Measurements from ENCODE around the gene LRP1B. TPM values are rescaled to one million over a fixed set of nuclear protein-coding genes. Genes with fewer than 3 reads are reported as not detected.
A peak's percentile ranks its signal among the peaks of the same experiment; 100 is the strongest.

Gene LRP1B
- polyA plus RNA-seq, 12 donors = 2.1 to 3.6 (median 3.0) TPM; not detected in 2

GRCh38 chr2:140918426-140918825, 1212.4 kb downstream of the LRP1B start:
- DNase-seq = no peak

- no peak for DNase-seq
These were observed 1214.4 kb downstream of the LRP1B start for GRCh38 chr2:140916410-140916809.

GRCh38 chr2:140910683-140911082, 1220.1 kb downstream of the LRP1B start:
- no peak for DNase-seq

- DNase-seq = no peak
These were observed 1225.6 kb downstream of the LRP1B start for GRCh38 chr2:140905083-140905781.

- no peak for DNase-seq
These were observed 1235.4 kb downstream of the LRP1B start for GRCh38 chr2:140895378-140895777.

DNA sequence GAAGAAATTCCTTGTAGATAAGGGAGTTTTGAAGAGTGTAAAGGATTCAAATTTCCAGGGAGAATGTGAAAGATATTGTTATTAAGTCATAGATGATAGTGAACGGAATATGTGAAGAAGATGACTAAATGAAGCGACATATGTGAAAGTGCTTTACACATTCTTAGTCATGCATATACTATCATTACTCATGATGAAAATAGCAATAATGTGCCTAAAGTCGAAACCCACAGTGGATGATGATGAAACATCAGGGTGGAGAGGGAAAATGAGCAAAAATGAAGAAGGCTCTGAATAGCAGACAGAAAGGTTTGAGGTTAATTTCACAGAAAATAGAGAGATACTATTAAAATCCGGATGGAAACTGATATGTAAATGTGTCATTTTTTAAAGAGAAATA, 1237.1 kb downstream of the LRP1B start:
- no peak for DNase-seq

- no peak for DNase-seq
These were observed 1237.7 kb downstream of the LRP1B start for GRCh38 chr2:140892911-140893637.

DNA sequence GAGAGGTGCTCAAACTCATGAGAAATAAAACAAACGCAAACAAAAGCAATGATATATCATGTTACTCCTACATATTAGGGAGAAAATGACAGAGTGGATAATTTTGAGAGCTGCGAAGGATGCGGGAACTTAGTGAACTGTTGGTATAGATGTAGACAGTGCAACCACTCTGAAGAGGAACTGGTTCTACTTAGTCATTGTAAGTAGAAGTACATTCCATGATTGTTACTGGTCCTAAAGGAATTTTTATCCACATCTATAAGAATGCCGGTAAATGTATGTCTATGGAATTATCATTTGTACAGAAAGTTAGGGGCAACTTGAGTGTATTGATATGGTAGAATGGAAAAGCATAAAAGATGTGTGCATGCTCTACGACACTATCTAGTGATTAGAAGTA, 1238.4 kb downstream of the LRP1B start:
- no peak for DNase-seq

- no peak for DNase-seq
These were observed 1239.1 kb downstream of the LRP1B start for GRCh38 chr2:140891614-140892212.

GRCh38 chr2:140882671-140883620, 1247.9 kb downstream of the LRP1B start:
- no peak for DNase-seq

DNA sequence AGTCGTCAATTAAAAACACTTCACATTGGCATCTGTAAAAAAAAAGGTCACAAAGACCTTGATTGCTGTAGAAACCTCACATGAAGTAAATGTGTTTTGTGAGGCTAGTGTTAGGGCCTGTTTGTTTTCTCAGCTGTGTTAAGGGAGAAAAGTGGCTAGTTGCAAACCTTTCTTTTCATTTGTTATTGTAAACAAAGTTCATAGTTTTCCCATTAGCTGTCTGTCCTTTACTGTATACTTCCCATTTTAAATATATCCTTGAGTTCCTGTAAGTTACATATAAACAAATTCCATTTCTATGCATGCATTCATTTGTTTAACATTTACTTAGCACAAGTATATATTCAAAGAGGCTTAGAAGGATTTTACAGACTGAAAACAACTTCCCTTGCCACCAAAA, 1250.2 kb downstream of the LRP1B start:
- no peak for DNase-seq

GRCh38 chr2:140876015-140876414, 1254.8 kb downstream of the LRP1B start:
- no peak for DNase-seq

DNA sequence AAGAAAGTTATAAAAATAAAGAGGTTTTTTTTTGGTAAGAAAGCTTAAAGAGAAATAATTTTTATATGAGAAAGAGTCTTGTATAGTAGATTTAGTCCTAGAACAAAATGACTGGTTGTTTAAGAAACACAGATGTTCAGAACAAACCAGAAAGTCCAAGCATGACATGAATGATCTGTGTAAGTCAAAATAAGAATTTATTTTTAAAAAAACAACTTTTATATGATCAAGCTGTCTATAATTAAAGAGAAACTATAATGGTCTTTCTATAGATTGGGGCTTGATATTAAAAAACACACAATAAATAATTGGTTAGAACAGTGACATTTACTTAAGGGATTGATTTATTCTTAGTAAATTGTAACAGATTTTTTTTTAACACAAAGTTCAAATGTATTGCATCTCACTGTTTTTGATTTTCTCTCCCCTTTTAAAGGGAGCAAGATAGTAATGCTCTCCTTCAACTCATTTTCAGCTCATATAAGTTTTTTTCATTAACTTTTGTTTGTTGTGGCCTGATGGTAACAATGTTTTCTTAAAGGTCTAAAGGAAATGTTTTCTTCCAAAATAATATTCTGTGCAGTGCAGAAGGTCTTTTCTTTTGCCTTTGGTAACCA, 1256.8 kb downstream of the LRP1B start:
- no peak for DNase-seq

- DNase-seq = no peak
These were observed 1260.9 kb downstream of the LRP1B start for GRCh38 chr2:140869925-140870324.

DNA sequence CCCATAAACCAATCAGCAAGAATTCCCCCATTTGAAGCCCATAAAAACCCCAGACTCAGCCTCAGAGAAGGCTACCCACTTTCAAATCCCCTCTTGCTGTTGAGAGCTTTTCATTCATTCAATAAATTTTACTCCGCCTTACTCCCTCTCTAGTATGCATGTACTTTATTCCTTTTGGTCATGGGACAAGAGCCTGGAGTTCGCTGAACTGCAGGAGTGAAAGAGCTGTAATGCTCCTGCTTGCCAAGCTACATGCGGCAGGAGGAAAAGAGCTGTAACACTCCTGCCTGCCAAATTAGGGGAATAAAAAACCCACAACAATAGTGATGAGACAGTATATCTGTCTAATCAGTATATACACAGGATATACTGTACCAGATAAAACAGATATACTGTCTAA, 1261.7 kb downstream of the LRP1B start:
- DNase-seq = no peak

- no peak for DNase-seq
These were observed 1265.0 kb downstream of the LRP1B start for GRCh38 chr2:140865837-140866236.

DNA sequence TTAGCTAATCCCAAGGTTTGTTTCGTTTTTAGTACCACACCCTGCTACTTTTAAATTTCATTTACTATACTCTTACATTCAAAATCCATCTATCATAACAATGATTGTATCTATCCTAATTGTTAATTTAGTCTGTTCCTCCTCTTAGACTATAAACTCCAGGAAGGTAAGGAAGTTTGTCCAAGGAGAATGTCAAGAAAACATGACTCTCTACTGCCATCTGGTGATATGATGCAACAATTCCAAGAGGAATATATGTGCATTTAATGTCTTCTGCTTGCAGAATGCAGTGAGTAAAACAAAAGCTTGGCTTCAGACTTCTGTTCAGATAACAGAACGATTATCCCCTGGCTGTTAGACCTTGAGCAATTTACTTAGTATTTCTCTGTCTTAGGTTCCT, 1267.1 kb downstream of the LRP1B start:
- DNase-seq = peak; percentile 19

DNA sequence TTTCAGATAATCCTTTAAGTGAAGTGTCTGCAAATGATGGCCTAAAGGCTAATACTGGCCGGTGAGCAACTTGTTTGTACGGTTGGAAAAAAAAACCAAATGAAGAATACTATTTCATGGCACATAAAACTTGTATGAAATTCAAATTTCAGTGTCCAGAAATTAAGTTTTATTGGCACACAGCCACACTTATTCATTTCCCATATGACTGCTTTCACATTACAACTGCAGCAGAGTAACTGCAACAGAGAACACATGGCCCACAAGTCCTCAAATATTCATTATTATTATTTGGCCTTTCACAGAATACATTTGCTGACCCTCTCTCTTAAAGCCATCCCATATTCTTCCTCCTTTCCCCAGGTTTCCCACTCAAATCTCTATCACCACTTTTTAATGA, 1268.6 kb downstream of the LRP1B start:
- DNase-seq = no peak

- DNase-seq = no peak
These were observed 1269.2 kb downstream of the LRP1B start for GRCh38 chr2:140861666-140862065.

GRCh38 chr2:140855471-140855870, 1275.3 kb downstream of the LRP1B start:
- no peak for DNase-seq

DNA sequence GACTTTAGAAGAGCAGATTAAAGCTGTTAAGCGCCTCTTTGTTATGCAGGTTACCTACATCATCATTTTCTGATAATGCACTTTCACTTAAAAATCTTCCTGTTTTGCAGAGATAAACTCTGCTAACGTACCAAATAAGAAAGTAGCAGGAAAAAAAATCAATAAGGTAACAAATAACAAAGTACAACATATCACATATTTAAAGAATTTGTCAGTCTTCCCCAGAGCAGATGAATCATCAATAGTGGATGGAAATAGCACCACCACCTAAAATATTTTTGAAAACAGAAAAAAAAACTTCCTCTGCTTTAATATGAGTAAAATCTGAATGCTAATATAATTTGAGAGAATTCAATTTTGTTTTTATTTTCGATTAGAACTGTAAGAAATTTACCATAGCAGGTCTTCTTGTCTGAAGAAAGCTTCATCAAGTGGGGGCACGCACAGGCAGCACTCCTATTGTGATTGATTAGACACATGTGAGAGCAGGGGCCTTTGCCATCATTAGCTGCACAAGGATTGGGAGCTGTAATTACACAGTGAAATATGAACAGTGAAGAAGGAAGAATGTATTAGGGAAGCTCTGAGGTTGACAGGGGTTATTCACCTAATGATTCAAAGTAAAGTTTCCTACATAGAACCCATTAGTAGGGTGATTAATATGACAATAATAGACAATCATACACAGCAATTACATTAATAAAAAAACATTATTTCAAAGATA, 1279.4 kb downstream of the LRP1B start:
- no peak for DNase-seq
